Glutamatergic neuron (in vitro differentiated cells): ENCODE measurements around the gene AMPD1. TPM values are rescaled to one million over a fixed set of nuclear protein-coding genes. Genes with fewer than 3 reads are reported as not detected.

Experiments
- DNase-seq: peaks from one replicate; pipeline ENCODE4 v3.0.0; 2022
- H3K27ac Mint-ChIP-seq: one replicate; pipeline ENCODE4 v1.8.0; 2020; ENCODE audit warnings: mild to moderate bottlenecking, mixed read lengths, inconsistent platforms; ENCODE audit not compliant: unreplicated experiment
- H3K27me3 Mint-ChIP-seq: one replicate; pipeline ENCODE4 v1.8.0; 2020; ENCODE audit warnings: mild to moderate bottlenecking, moderate library complexity, mixed read lengths, inconsistent platforms; ENCODE audit not compliant: unreplicated experiment
- H3K36me3 Mint-ChIP-seq: one replicate; pipeline ENCODE4 v1.8.0; 2020; ENCODE audit warnings: mild to moderate bottlenecking, mixed read lengths, inconsistent platforms; ENCODE audit not compliant: unreplicated experiment
- H3K4me1 Mint-ChIP-seq: one replicate; pipeline ENCODE4 v1.8.0; 2020; ENCODE audit warnings: mild to moderate bottlenecking, low read depth, mixed read lengths, inconsistent platforms; ENCODE audit not compliant: unreplicated experiment
- H3K4me3 Mint-ChIP-seq: one replicate; pipeline ENCODE4 v1.8.0; 2020; ENCODE audit warnings: mild to moderate bottlenecking, mixed read lengths, inconsistent platforms; ENCODE audit not compliant: unreplicated experiment
- H3K9me3 Mint-ChIP-seq: one replicate; pipeline ENCODE4 v1.8.0; 2020; ENCODE audit warnings: mild to moderate bottlenecking, moderate library complexity, mixed read lengths, inconsistent platforms; ENCODE audit not compliant: unreplicated experiment
- total RNA-seq: library from RNA; stranded (reverse); fragmentation: NEBNext Ultra II Directional; extraction: Animal tissue kit (Norgen Biotek cat#: 25700); gene quantifications from one replicate; pipeline ENCODE4 v1.2.1, GENCODE V29; 2021; ENCODE audit not compliant: unreplicated experiment
- TF ChIP-seq, protein P1 (sequence below): fragments of 200-600 bp; sonication (generic); IDR thresholded peaks from one replicate; pipeline ENCODE4 v1.5.0; 2021; ENCODE audit not compliant: partially characterized antibody, unreplicated experiment

AMPD1 gene
- total RNA-seq, 1 donor from 2014 or later: not detected

DNA sequence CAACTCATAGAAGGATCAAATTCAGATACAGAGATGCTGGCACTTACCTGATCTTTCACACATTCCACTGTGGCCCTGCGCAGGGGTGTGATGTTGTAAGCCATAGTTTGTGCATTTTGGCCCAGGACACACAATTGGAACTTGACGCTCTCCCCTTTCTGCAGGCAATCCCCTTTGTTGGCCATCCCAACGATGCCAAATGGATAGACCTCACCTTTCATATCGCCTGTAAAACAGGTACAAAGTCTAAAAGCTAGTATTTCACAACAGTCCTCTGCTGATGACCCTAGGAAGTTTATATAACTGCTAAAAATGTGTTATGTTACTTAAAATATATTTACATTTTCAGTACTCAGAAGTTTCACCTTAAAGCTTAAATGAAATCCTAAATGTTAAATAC, 25.1 kb upstream of the AMPD1 start:
- no peaks in the 10 kb centered on the region for H3K36me3 Mint-ChIP-seq
- H3K27ac Mint-ChIP-seq: no peak overlapping the region
- TF ChIP-seq, protein P1, sequence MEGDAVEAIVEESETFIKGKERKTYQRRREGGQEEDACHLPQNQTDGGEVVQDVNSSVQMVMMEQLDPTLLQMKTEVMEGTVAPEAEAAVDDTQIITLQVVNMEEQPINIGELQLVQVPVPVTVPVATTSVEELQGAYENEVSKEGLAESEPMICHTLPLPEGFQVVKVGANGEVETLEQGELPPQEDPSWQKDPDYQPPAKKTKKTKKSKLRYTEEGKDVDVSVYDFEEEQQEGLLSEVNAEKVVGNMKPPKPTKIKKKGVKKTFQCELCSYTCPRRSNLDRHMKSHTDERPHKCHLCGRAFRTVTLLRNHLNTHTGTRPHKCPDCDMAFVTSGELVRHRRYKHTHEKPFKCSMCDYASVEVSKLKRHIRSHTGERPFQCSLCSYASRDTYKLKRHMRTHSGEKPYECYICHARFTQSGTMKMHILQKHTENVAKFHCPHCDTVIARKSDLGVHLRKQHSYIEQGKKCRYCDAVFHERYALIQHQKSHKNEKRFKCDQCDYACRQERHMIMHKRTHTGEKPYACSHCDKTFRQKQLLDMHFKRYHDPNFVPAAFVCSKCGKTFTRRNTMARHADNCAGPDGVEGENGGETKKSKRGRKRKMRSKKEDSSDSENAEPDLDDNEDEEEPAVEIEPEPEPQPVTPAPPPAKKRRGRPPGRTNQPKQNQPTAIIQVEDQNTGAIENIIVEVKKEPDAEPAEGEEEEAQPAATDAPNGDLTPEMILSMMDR: no peak
- peaks cover 5% of the 10 kb centered on the region for H3K4me1 Mint-ChIP-seq
- H3K9me3 Mint-ChIP-seq: no peaks in the 10 kb centered on the region
- peaks cover 3% of the 10 kb centered on the region for H3K27me3 Mint-ChIP-seq
- no peak for DNase-seq
- H3K4me3 Mint-ChIP-seq: no peak overlapping the region

GRCh38 chr1:114719424-114719787, 24.1 kb upstream of the AMPD1 start:
- H3K9me3 Mint-ChIP-seq: no peaks in the 10 kb centered on the region
- TF ChIP-seq, protein P1: no peak
- no peak overlapping the region for H3K4me3 Mint-ChIP-seq
- no peaks in the 10 kb centered on the region for H3K36me3 Mint-ChIP-seq
- no peak overlapping the region for H3K27ac Mint-ChIP-seq
- H3K27me3 Mint-ChIP-seq: peaks cover 3% of the 10 kb centered on the region
- H3K4me1 Mint-ChIP-seq: peaks cover 5% of the 10 kb centered on the region
- DNase-seq: no peak

- peaks cover 5% of the 10 kb centered on the region for H3K4me1 Mint-ChIP-seq
- no peak for DNase-seq
- TF ChIP-seq, protein P1: no peak
- H3K36me3 Mint-ChIP-seq: no peaks in the 10 kb centered on the region
- peaks cover 3% of the 10 kb centered on the region for H3K27me3 Mint-ChIP-seq
- H3K27ac Mint-ChIP-seq: no peak overlapping the region
- H3K9me3 Mint-ChIP-seq: no peaks in the 10 kb centered on the region
- no peak overlapping the region for H3K4me3 Mint-ChIP-seq
Observed at GRCh38 chr1:114718661-114719423, 23.5 kb upstream of the AMPD1 start.

DNA sequence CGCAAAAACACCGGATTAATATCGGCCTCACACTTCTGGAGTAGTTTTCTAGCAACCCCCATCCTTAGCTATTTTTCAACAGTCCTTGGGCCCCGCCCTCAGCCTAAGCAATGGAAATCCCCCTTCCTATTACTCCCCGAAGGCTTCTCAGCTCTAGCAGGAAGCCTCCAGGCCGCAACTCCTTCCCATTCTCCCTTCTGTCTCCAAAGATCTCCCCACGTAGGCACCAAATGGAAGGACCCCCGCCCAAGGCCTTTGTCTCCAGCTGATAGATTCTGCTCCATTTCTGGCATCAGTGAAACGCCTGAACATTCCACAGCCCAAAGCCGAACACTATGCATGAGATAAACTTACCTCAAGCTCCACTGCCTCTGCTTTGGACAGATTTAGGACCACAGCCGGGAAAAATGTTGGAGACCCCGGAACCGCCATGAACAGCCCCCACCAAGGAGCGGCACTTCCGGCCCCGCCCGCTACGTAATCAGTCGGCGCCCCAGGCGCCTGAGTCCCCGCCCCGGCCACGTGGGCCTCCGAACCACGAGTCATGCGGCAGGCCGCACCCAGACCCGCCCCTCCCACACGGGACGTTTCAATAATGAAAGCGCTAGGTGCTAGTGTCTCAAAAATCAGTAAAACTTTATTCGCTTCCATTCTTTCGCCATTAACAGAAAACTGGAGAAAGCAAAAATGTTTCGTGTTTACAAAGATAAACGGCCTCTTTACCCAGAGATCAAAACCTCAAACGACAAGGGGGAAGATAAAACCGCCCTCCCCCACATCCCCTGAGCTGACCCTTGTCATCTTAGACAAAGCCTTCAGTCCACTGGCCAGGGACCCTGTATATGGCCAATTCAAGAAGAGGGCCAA, 21.2 kb upstream of the AMPD1 start, which contains the start of gene NRAS:
Gene NRAS, minus strand, starts transcription at position 468 of the 867 bp plus-strand sequence. CDS start 611 bp downstream, outside the sequence.
- TF ChIP-seq, protein P1: no peak
- Mint-ChIP-seq H3K27ac (peak within 1 kb of the TSS; percentile 100), H3K4me3 (peak within 1 kb of the TSS; percentile 99), H3K27me3 (peaks cover 3% of the 10 kb centered on the region), H3K9me3 (no peaks in the 10 kb centered on the region), H3K36me3 (no peaks in the 10 kb centered on the region), H3K4me1 (peaks cover 5% of the 10 kb centered on the region)
- peak; percentile 98 for DNase-seq
